Stimulated activated naive CD8-positive, alpha-beta T cell treated with anti-CD3 and anti-CD28 coated beads, Interleukin-15, Interleukin-2, amounts not matched to agents 100 U/mL and 50 U/mL, for 24 hours (primary cell): ENCODE results near the gene AQP3.
"Not testable (repeated sequence)": the region's sequence is repeated elsewhere in the genome, so short reads cannot be mapped to it uniquely, and the experiment has no call there.

ENCODE experiments used
- ATAC-seq: fragments of 150-1000 bp; cut with Tn5 transposase; one replicate; pipeline ENCODE4 v1.10.0; 2021
- DNase-seq: peaks from one replicate; pipeline ENCODE4 v3.0.0; 2021

AQP3 gene

GRCh38 chr9:33414268-33414667 is 33.1 kb downstream of the AQP3 start:
- no peak for ATAC-seq
- no peak for DNase-seq

GRCh38 chr9:33408087-33408486 is 39.3 kb downstream of the AQP3 start:
- DNase-seq (no peak), ATAC-seq (no peak)

GRCh38 chr9:33407061-33407460 is 40.3 kb downstream of the AQP3 start:
- no peak for DNase-seq
- no peak for ATAC-seq

- ATAC-seq (peak; percentile 23), DNase-seq (no peak)
These were observed 42.5 kb downstream of the AQP3 start for GRCh38 chr9:33404788-33405362.

GRCh38 chr9:33403941-33404787 is 43.2 kb downstream of the AQP3 start:
- no peak for DNase-seq
- ATAC-seq = no peak

- not testable (repeated sequence) for ATAC-seq, DNase-seq
These were observed 45.0 kb downstream of the AQP3 start, which contains the start of gene AQP7 for GRCh38 chr9:33402371-33402770. Gene AQP7 (minus strand): TSS chr9:33402568. CDS start chr9:33401262, 1,306 bp downstream.

- not testable (repeated sequence) for ATAC-seq, DNase-seq
These were observed 45.6 kb downstream of the AQP3 start for GRCh38 chr9:33401809-33402208.

- not testable (repeated sequence) for DNase-seq, ATAC-seq
These were observed 48.3 kb downstream of the AQP3 start for GRCh38 chr9:33399047-33399446.

- ATAC-seq, DNase-seq: not testable (repeated sequence)
These were observed 49.6 kb downstream of the AQP3 start for GRCh38 chr9:33397801-33398200.

- DNase-seq, ATAC-seq: not testable (repeated sequence)
These were observed 52.1 kb downstream of the AQP3 start for GRCh38 chr9:33395159-33395879.

- DNase-seq, ATAC-seq: not testable (repeated sequence)
These were observed 53.4 kb downstream of the AQP3 start for GRCh38 chr9:33393986-33394385.

- DNase-seq = no peak
- ATAC-seq = no peak
These were observed 53.8 kb downstream of the AQP3 start for GRCh38 chr9:33393581-33393980.

- ATAC-seq = not testable (repeated sequence)
These were observed 54.8 kb downstream of the AQP3 start for GRCh38 chr9:33392591-33393021.

More at GRCh38 chr9:33392591-33393021, 54.8 kb downstream of the AQP3 start:
- DNase-seq = not testable (repeated sequence)
